DOHH2 (cell line): Measurements from ENCODE around the gene PHF21A.

Experiments used
- H3F3A ChIP-seq: fragments of 200-600 bp; sonication (generic), shearing (Covaris generic); 2 replicates; pipeline ENCODE4 v1.6.0; 2016; ENCODE audit warnings: antibody characterized with exemption, mild to moderate bottlenecking; ENCODE audit not compliant: control insufficient read depth, insufficient read depth
- H3K27ac ChIP-seq: fragments of 200-600 bp; sonication (generic); 2 replicates; pipeline ENCODE4 v1.5.1; 2014; ENCODE audit warnings: low read depth, mild to moderate bottlenecking, low read length, moderate library complexity
- H3K27me3 ChIP-seq: fragments of 200-600 bp; sonication (generic); 2 replicates; pipeline ENCODE4 v1.6.1; 2014; ENCODE audit warnings: mild to moderate bottlenecking, low read length, mixed read lengths; ENCODE audit not compliant: control insufficient read depth
- H3K36me3 ChIP-seq: fragments of 200-600 bp; sonication (generic); 2 replicates; pipeline ENCODE4 v1.6.1; 2014; ENCODE audit warnings: mild to moderate bottlenecking, low read length, moderate library complexity, mixed read lengths; ENCODE audit not compliant: control insufficient read depth
- H3K4me1 ChIP-seq: fragments of 200-600 bp; sonication (generic); 2 replicates; pipeline ENCODE4 v1.6.1; 2014; ENCODE audit warnings: mild to moderate bottlenecking, low read length, mixed read lengths; ENCODE audit not compliant: control insufficient read depth
- H3K4me2 ChIP-seq: fragments of 200-600 bp; sonication (generic); 2 replicates; pipeline ENCODE4 v1.6.0; 2014; ENCODE audit warnings: mild to moderate bottlenecking, low read length, moderate library complexity
- H3K4me3 ChIP-seq: fragments of 200-600 bp; sonication (generic); 2 replicates; pipeline ENCODE4 v1.5.1; 2014; ENCODE audit warnings: mild to moderate bottlenecking, low read length, mixed read lengths
- H3K79me2 ChIP-seq: fragments of 200-600 bp; sonication (generic); 2 replicates; pipeline ENCODE4 v1.6.1; 2014; ENCODE audit warnings: mild to moderate bottlenecking, low read length, mixed read lengths; ENCODE audit not compliant: control insufficient read depth
- H3K9me2 ChIP-seq: fragments of 200-600 bp; sonication (generic); replicated peaks from 2 replicates; pipeline ENCODE4 v1.6.1; 2014; ENCODE audit warnings: mild to moderate bottlenecking, low read length, mixed read lengths; ENCODE audit not compliant: control insufficient read depth
- H3K9me3 ChIP-seq: fragments of 200-600 bp; sonication (generic); 2 replicates; pipeline ENCODE4 v1.6.1; 2014; ENCODE audit warnings: antibody characterized with exemption, low read length, mixed read lengths; ENCODE audit not compliant: control insufficient read depth, insufficient read depth
- H4K20me1 ChIP-seq: fragments of 200-600 bp; sonication (generic); 2 replicates; pipeline ENCODE4 v1.6.0; 2014; ENCODE audit warnings: low read depth, mild to moderate bottlenecking, antibody characterized with exemption, low read length, moderate library complexity; ENCODE audit not compliant: control insufficient read depth, insufficient read depth
- CTCF ChIP-seq: fragments of 200-600 bp; sonication (generic); IDR thresholded peaks from one replicate; pipeline ENCODE4 v1.5.1; 2014; ENCODE audit warnings: antibody characterized with exemption, mild to moderate bottlenecking, low read depth, low read length; ENCODE audit not compliant: poor library complexity, severe bottlenecking
- EZH2phosphoT487 ChIP-seq: fragments of 200-600 bp; sonication (generic); IDR thresholded peaks from 2 replicates; pipeline ENCODE4 v1.6.1; 2017; ENCODE audit warnings: borderline replicate concordance, mild to moderate bottlenecking, antibody characterized with exemption, low read length, moderate library complexity, mixed read lengths

The PHF21A gene

GRCh38 chr11:46134540-46134939 is 13.3 kb upstream of the PHF21A start:
- Histone ChIP-seq H3K4me2 (no peak overlapping the region), H3K79me2 (no peaks in the 10 kb centered on the region), H4K20me1 (no peaks in the 10 kb centered on the region), H3K9me2 (no peaks in the 10 kb centered on the region), H3K36me3 (no peaks in the 10 kb centered on the region), H3F3A (peaks cover 6% of the 10 kb centered on the region; the same call in 1 of the 2 replicates), H3K9me3 (no peaks in the 10 kb centered on the region), H3K27ac (no peak overlapping the region), H3K27me3 (peaks cover 9% of the 10 kb centered on the region; the same call in 1 of the 2 replicates), H3K4me1 (peaks cover 20% of the 10 kb centered on the region), H3K4me3 (no peak overlapping the region)
- TF ChIP-seq EZH2phosphoT487, result no peak
- TF ChIP-seq CTCF, result no peak

DNA sequence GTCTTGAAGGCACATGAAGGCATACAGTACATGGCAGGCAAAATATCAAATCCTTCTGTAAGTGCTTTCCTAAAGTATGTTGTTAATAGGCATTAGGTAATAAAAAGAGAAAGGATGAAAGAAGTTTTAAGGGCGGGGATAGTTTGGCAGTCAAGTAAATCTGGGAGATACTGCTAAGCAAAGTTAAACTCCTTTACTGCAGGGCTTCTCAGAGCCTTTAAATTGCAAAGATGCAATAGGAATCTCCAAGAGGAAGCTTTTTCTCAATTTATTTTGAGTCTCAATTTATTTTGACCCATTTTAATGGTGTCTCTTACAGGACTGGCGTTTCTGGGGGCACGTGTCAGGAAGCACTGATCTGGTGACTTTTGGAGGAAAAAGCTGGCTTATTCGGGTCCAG is 12.8 kb upstream of the PHF21A start:
- Histone ChIP-seq H3K4me2 (no peak overlapping the region), H3K36me3 (no peaks in the 10 kb centered on the region), H3K27ac (no peak overlapping the region), H3K27me3 (peaks cover 9% of the 10 kb centered on the region; the same call in 1 of the 2 replicates), H3K4me1 (peaks cover 20% of the 10 kb centered on the region), H3K9me3 (no peaks in the 10 kb centered on the region), H3K9me2 (no peaks in the 10 kb centered on the region), H3K79me2 (no peaks in the 10 kb centered on the region), H3K4me3 (no peak overlapping the region), H4K20me1 (no peaks in the 10 kb centered on the region), H3F3A (peaks cover 6% of the 10 kb centered on the region; the same call in 1 of the 2 replicates)
- TF ChIP-seq CTCF, result no peak
- TF ChIP-seq EZH2phosphoT487, result no peak

- no peak overlapping the region for H3K4me2 ChIP-seq
These were observed 11.9 kb upstream of the PHF21A start for GRCh38 chr11:46133119-46133518.

More at GRCh38 chr11:46133119-46133518, 11.9 kb upstream of the PHF21A start:
- H3K9me3 ChIP-seq, result no peaks in the 10 kb centered on the region
- H3K79me2 ChIP-seq, result no peaks in the 10 kb centered on the region
- H3K36me3 ChIP-seq, result no peaks in the 10 kb centered on the region
- peaks cover 20% of the 10 kb centered on the region for H3K4me1 ChIP-seq
- TF ChIP-seq CTCF, result no peak
- no peak overlapping the region for H3K27ac ChIP-seq
- H3K9me2 ChIP-seq, result no peaks in the 10 kb centered on the region
- H4K20me1 ChIP-seq, result no peaks in the 10 kb centered on the region
- H3K27me3 ChIP-seq, result peaks cover 9% of the 10 kb centered on the region; the same call in 1 of the 2 replicates
- H3F3A ChIP-seq, result peaks cover 6% of the 10 kb centered on the region; the same call in 1 of the 2 replicates
- H3K4me3 ChIP-seq, result no peak overlapping the region
